ENCODE measurements around the gene ZP2.

Gene ZP2

DNA sequence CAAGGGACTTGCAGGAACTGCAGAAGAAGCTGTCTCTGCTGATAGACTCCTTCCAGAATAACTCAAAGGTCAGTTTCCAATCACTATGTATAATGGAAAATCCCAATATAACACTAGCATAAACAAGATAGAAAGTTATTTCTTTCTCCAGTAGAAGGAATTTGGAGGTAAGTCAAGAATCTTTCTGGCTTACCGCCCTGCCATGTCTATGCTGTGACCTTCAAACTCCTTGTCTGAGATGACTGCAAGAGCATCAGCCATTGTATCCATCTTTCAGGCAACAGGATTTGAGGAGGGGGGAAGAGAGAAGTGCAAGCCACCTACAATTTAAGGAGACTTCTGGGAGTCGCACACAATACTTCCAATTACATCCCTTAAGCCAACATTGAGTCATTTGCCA is 50.2 kb downstream of the ZP2 start:
- no peaks in the 10 kb centered on the region for H3K27me3 ChIP-seq (ENCODE audit: control insufficient read depth in 1 of 2, insufficient read depth in 1 of 2, low read length in 2 of 2)
- no peak overlapping the region for H2BK15ac ChIP-seq (ENCODE audit: low read depth, poor library complexity, severe bottlenecking)
- no peak overlapping the region for H3K27ac ChIP-seq (ENCODE audit: low read length, poor library complexity, severe bottlenecking)
- H3K4me1 ChIP-seq (ENCODE audit: control insufficient read depth, insufficient read depth, low read depth, low read length), result peaks cover 14% of the 10 kb centered on the region
- H3K9ac ChIP-seq (ENCODE audit: low read length), result no peak overlapping the region
- H3K79me1 ChIP-seq (replicated peaks; ENCODE audit: low read length, poor library complexity, severe bottlenecking), result peaks cover 16% of the 10 kb centered on the region
- no peak overlapping the region for H4K8ac ChIP-seq (ENCODE audit: low read length)
- H3K14ac ChIP-seq (ENCODE audit: low read length in 2 of 2), result no peak overlapping the region
- H3K4me2 ChIP-seq (ENCODE audit: low read length, poor library complexity, severe bottlenecking), result no peak overlapping the region
- no peak overlapping the region for H2BK12ac ChIP-seq (ENCODE audit: low read length in 2 of 2)
- H2BK5ac ChIP-seq (ENCODE audit: low read depth, low read length, poor library complexity, severe bottlenecking), result no peak overlapping the region
- no peak overlapping the region for H3K23ac ChIP-seq (ENCODE audit: low read length in 2 of 2)
- H2AK5ac ChIP-seq (ENCODE audit: low read length, severe bottlenecking), result no peak overlapping the region
- H3K36me3 ChIP-seq (ENCODE audit: control insufficient read depth in 1 of 2, insufficient read depth in 2 of 2, low read depth in 1 of 2, low read length in 2 of 2), result peaks cover 6 to 44% of the 10 kb centered on the region in 2 experiments
- H2BK120ac ChIP-seq (ENCODE audit: low read depth, low read length), result no peak overlapping the region
- no peak overlapping the region for H2AFZ ChIP-seq (ENCODE audit: low read depth, low read length)
- H4K91ac ChIP-seq (ENCODE audit: low read length), result no peak overlapping the region
- H3K4ac ChIP-seq (ENCODE audit: low read depth in 1 of 2, low read length in 2 of 2), result no peak overlapping the region
- no peak for DNase-seq
- H3K9me3 ChIP-seq (ENCODE audit: control insufficient read depth, low read length), result no peaks in the 10 kb centered on the region
- H3K18ac ChIP-seq (ENCODE audit: low read depth in 1 of 2, low read length in 2 of 2), result no peak overlapping the region
- 100% methylated on average over 1 of the region's 2 CpGs for WGBS
- peak overlapping the region in 1 of 2 experiments; percentile 49 for H3K4me3 ChIP-seq (ENCODE audit: insufficient read depth in 1 of 2, low read depth in 1 of 2, low read length in 2 of 2)

DNA sequence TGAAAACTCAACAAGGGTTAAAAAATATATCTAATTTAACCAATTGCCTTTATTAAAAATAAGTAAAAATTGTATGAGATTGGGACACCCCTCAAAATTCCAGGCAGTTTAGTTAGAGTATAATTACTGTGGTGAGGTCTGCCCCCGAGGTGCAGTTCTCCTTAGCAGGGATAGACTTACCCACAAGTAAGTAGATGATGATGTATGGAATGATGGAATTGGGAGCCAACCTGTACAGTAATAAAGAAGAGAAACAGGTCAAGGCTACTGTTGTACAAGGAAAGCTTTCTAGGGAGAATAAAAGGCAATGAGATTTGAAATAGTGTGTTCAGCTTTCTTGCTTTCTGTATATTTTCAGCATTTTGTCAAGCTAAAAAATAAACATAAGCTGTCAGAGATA is 51.1 kb downstream of the ZP2 start:
- Histone ChIP-seq H3K4me1 (ENCODE audit: control insufficient read depth, insufficient read depth, low read depth, low read length) (peaks cover 14% of the 10 kb centered on the region), H3K27me3 (ENCODE audit: control insufficient read depth in 1 of 2, insufficient read depth in 1 of 2, low read length in 2 of 2) (no peaks in the 10 kb centered on the region), H3K14ac (ENCODE audit: low read length in 2 of 2) (no peak overlapping the region), H4K8ac (ENCODE audit: low read length) (no peak overlapping the region), H2AFZ (ENCODE audit: low read depth, low read length) (no peak overlapping the region), H3K18ac (ENCODE audit: low read depth in 1 of 2, low read length in 2 of 2) (no peak overlapping the region), H3K4me2 (ENCODE audit: low read length, poor library complexity, severe bottlenecking) (no peak overlapping the region), H3K27ac (ENCODE audit: low read length, poor library complexity, severe bottlenecking) (no peak overlapping the region), H2BK120ac (ENCODE audit: low read depth, low read length) (no peak overlapping the region), H2BK15ac (ENCODE audit: low read depth, poor library complexity, severe bottlenecking) (no peak overlapping the region), H3K9me3 (ENCODE audit: control insufficient read depth, low read length) (no peaks in the 10 kb centered on the region), H4K91ac (ENCODE audit: low read length) (no peak overlapping the region), H3K9ac (ENCODE audit: low read length) (peak overlapping the region; percentile 91), H3K79me1 (replicated peaks; ENCODE audit: low read length, poor library complexity, severe bottlenecking) (peaks cover 16% of the 10 kb centered on the region), H2AK5ac (ENCODE audit: low read length, severe bottlenecking) (no peak overlapping the region), H3K23ac (ENCODE audit: low read length in 2 of 2) (no peak overlapping the region), H3K36me3 (ENCODE audit: control insufficient read depth in 1 of 2, insufficient read depth in 2 of 2, low read depth in 1 of 2, low read length in 2 of 2) (peaks cover 6 to 38% of the 10 kb centered on the region in 2 experiments), H2BK12ac (ENCODE audit: low read length in 2 of 2) (no peak overlapping the region), H3K4me3 (ENCODE audit: insufficient read depth in 1 of 2, low read depth in 1 of 2, low read length in 2 of 2) (peak overlapping the region in 1 of 2 experiments; percentile 49), H2BK5ac (ENCODE audit: low read depth, low read length, poor library complexity, severe bottlenecking) (no peak overlapping the region), H3K4ac (ENCODE audit: low read depth in 1 of 2, low read length in 2 of 2) (no peak overlapping the region)
- WGBS, result 74% methylated on average over 1 of the region's 1 CpG
- no peak for DNase-seq

DNA sequence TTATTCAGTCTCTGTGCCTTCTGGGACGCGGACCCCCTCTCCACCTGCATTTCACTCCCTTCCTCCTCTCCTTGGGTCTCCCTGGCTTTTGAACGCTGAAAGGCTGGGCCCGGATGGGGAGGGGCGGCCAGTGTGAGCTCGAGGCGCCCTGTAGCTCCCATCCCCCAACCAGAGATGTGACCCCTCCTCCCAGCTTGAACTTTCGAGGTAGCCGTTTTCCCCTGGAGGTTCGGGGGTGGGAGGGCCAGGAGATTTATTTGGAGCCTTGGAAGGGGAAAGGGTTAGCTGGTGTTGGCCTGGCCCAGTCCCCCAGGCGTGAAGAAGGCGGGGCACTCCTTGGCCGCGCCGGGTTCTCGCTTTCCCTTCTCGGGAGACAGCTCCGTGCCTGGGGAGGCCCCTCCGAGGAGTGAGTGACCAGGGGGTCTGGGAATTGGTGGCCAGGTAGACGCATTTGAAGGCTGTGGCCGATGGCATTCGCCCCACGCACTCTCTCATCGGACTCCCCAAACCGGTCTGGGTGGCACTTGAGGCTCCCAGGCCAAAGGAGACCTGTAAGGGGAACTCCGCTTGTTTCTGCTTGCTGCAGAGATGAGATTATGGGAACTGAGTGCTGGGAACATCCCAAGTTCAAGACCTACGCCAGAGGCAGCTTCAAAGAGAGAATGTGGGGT is 52.0 kb downstream of the ZP2 start:
- H4K8ac ChIP-seq (ENCODE audit: low read length), result peak overlapping the region; percentile 4
- no peak overlapping the region for H3K27ac ChIP-seq (ENCODE audit: low read length, poor library complexity, severe bottlenecking)
- no peaks in the 10 kb centered on the region for H3K27me3 ChIP-seq (ENCODE audit: control insufficient read depth in 1 of 2, insufficient read depth in 1 of 2, low read length in 2 of 2)
- no peak overlapping the region for H2BK15ac ChIP-seq (ENCODE audit: low read depth, poor library complexity, severe bottlenecking)
- no peak overlapping the region for H2BK120ac ChIP-seq (ENCODE audit: low read depth, low read length)
- peaks cover 3 to 29% of the 10 kb centered on the region in 2 experiments for H3K36me3 ChIP-seq (ENCODE audit: control insufficient read depth in 1 of 2, insufficient read depth in 2 of 2, low read depth in 1 of 2, low read length in 2 of 2)
- H4K91ac ChIP-seq (ENCODE audit: low read length), result peak overlapping the region; percentile 13
- H3K4ac ChIP-seq (ENCODE audit: low read depth in 1 of 2, low read length in 2 of 2), result peak overlapping the region in 1 of 2 experiments; percentile 42
- WGBS, result 10% methylated on average over 24 of the region's 27 CpGs
- H3K23ac ChIP-seq (ENCODE audit: low read length in 2 of 2), result no peak overlapping the region
- peak overlapping the region in 1 of 2 experiments; percentile 85 for H2BK12ac ChIP-seq (ENCODE audit: low read length in 2 of 2)
- peak overlapping the region; percentile 100 for H3K4me2 ChIP-seq (ENCODE audit: low read length, poor library complexity, severe bottlenecking)
- H2BK5ac ChIP-seq (ENCODE audit: low read depth, low read length, poor library complexity, severe bottlenecking), result no peak overlapping the region
- H3K18ac ChIP-seq (ENCODE audit: low read depth in 1 of 2, low read length in 2 of 2), result peak overlapping the region in 1 of 2 experiments; percentile 59
- peak; percentile 40 for DNase-seq
- H3K9ac ChIP-seq (ENCODE audit: low read length), result peak overlapping the region; percentile 91
- H3K9me3 ChIP-seq (ENCODE audit: control insufficient read depth, low read length), result no peaks in the 10 kb centered on the region
- H3K4me1 ChIP-seq (ENCODE audit: control insufficient read depth, insufficient read depth, low read depth, low read length), result peaks cover 14% of the 10 kb centered on the region
- peak overlapping the region; percentile 84 to 87 for H3K4me3 ChIP-seq (ENCODE audit: insufficient read depth in 1 of 2, low read depth in 1 of 2, low read length in 2 of 2)
- H2AK5ac ChIP-seq (ENCODE audit: low read length, severe bottlenecking), result no peak overlapping the region
- H3K79me1 ChIP-seq (replicated peaks; ENCODE audit: low read length, poor library complexity, severe bottlenecking), result peaks cover 15% of the 10 kb centered on the region
- peak overlapping the region; percentile 89 for H2AFZ ChIP-seq (ENCODE audit: low read depth, low read length)
- peak overlapping the region in 1 of 2 experiments; percentile 47 for H3K14ac ChIP-seq (ENCODE audit: low read length in 2 of 2)

DNA sequence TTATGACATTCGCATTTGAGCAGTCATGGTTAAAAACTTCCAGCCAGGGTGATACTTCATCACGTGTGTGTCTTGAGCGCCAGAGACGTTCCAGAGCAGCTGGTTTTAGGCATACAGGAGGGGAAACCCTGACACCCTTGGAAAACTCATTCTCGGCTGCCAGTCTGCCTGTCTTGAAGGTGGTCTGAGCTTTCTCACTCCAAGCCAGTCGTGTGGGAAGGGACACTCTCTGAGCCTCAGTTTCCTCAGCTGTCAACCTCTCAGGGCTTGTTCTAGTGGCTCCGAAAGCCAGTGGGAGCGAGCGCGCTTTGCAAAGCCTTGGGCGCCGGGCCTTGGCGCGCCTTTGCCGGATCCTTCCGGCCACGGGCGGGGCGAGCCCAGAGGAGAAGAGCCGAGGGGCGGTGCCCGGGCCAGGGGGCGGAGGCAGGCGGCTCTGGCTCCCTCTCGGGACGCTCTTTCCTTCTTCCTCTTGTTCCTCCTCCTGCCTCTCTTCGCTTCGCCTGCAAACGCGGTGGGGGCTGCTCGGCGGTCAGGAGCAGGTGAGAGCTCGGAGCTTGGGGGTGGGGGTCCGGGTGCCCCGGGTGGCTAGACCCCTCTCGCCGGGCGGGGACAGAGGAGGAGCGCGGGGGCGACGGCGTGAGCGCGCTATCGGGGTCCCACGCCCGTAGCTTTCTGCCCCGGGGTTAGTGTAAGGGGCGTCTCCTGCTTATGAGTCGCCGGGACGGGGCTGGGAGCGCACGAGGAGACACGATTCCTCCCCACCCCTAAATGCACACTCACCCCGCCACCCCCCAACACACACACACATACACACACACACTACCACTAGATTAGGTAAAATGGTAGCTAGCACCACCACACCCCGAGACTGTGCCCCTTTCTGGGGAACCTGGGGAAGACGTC is 52.9 kb downstream of the ZP2 start, which contains the start of gene LDAF1:
Gene LDAF1, plus strand, starts transcription at position 467 of the 903 bp plus-strand sequence. CDS start 2,509 bp downstream, outside the sequence.
- Histone ChIP-seq H4K91ac (ENCODE audit: low read length) (no peak within 1 kb of the TSS), H3K9me3 (ENCODE audit: control insufficient read depth, low read length) (no peaks in the 10 kb centered on the region), H3K36me3 (ENCODE audit: control insufficient read depth in 1 of 2, insufficient read depth in 2 of 2, low read depth in 1 of 2, low read length in 2 of 2) (peaks cover 0 to 22% of the 10 kb centered on the region in 2 experiments), H2AFZ (ENCODE audit: low read depth, low read length) (peak within 1 kb of the TSS; percentile 89), H2BK5ac (ENCODE audit: low read depth, low read length, poor library complexity, severe bottlenecking) (no peak within 1 kb of the TSS), H3K4ac (ENCODE audit: low read depth in 1 of 2, low read length in 2 of 2) (peak within 1 kb of the TSS in 1 of 2 experiments; percentile 42), H3K27me3 (ENCODE audit: control insufficient read depth in 1 of 2, insufficient read depth in 1 of 2, low read length in 2 of 2) (no peaks in the 10 kb centered on the region), H3K27ac (ENCODE audit: low read length, poor library complexity, severe bottlenecking) (no peak within 1 kb of the TSS), H2BK12ac (ENCODE audit: low read length in 2 of 2) (peak within 1 kb of the TSS in 1 of 2 experiments; percentile 85), H3K4me2 (ENCODE audit: low read length, poor library complexity, severe bottlenecking) (peak within 1 kb of the TSS; percentile 100), H2BK120ac (ENCODE audit: low read depth, low read length) (no peak within 1 kb of the TSS), H3K4me1 (ENCODE audit: control insufficient read depth, insufficient read depth, low read depth, low read length) (peaks cover 14% of the 10 kb centered on the region), H4K8ac (ENCODE audit: low read length) (peak within 1 kb of the TSS; percentile 78), H2BK15ac (ENCODE audit: low read depth, poor library complexity, severe bottlenecking) (no peak within 1 kb of the TSS), H3K4me3 (ENCODE audit: insufficient read depth in 1 of 2, low read depth in 1 of 2, low read length in 2 of 2) (peak within 1 kb of the TSS; percentile 84 to 87), H3K79me1 (replicated peaks; ENCODE audit: low read length, poor library complexity, severe bottlenecking) (peaks cover 12% of the 10 kb centered on the region), H3K14ac (ENCODE audit: low read length in 2 of 2) (peak within 1 kb of the TSS in 1 of 2 experiments; percentile 47), H3K18ac (ENCODE audit: low read depth in 1 of 2, low read length in 2 of 2) (peak within 1 kb of the TSS in 1 of 2 experiments; percentile 71), H3K9ac (ENCODE audit: low read length) (peak within 1 kb of the TSS; percentile 91), H2AK5ac (ENCODE audit: low read length, severe bottlenecking) (no peak within 1 kb of the TSS), H3K23ac (ENCODE audit: low read length in 2 of 2) (peak within 1 kb of the TSS in 1 of 2 experiments; percentile 77)
- 3% methylated on average over 37 of the region's 59 CpGs for WGBS
- peak; percentile 82 for DNase-seq

All from mesenchymal stem cell (in vitro differentiated cells and primary cell).